GM12878 (cell line): ENCODE results near the gene DENND10. TPM values are rescaled to one million over a fixed set of nuclear protein-coding genes. Genes with fewer than 3 reads are reported as not detected.
"Not testable (repeated sequence)": the region's sequence is repeated elsewhere in the genome, so short reads cannot be mapped to it uniquely, and the experiment has no call there.

Experiments
- ATAC-seq: fragments of 200-7000 bp; cut with Tn5 transposase; 3 replicates; pipeline ENCODE4 v1.9.1; 2020; ENCODE audit warnings: mild to moderate bottlenecking, moderate library complexity
- BruUV-seq: library from RNA; stranded (reverse); fragments of 400-500 nt; replicated peaks from 2 replicates; lab custom pipeline; 2021; lab: Mats Ljungman, UMichigan
- CTCF ChIA-PET: fragments of 300-600 bp; sonication (Branson Sonifier 250); formaldehyde crosslinking; extraction: SDS; loops from one replicate; lab custom pipeline; 2021; ENCODE audit warnings: inconsistent platforms; lab: Yijun Ruan, JAX
- POLR2A ChIA-PET: fragments of 350-600 bp; formaldehyde crosslinking; extraction: SDS; loops from one replicate; lab custom pipeline; 2021; ENCODE audit warnings: inconsistent platforms; lab: Charles Lee
- RAD21 ChIA-PET: fragments of 300-600 bp; sonication (Branson Sonifier 250); formaldehyde crosslinking; loops from one replicate; lab custom pipeline; 2023; ENCODE audit warnings: antibody characterized with exemption; ENCODE audit not compliant: unreplicated experiment; lab: Charles Lee
- SMC1A ChIA-PET: fragments of 300-600 bp; sonication (Branson Sonifier 250); formaldehyde crosslinking; loops from one replicate; lab custom pipeline; 2023; ENCODE audit not compliant: unreplicated experiment, uncharacterized antibody; lab: Charles Lee
- DNase-seq: peaks from one replicate; pipeline ENCODE4 v3.0.0-alpha.2; 2011; ENCODE audit warnings: low read depth, low spot score
- FAIRE-seq: peaks from 3 replicates; lab custom pipeline; 2011; peaks lifted over from hg19 to GRCh38; lab: Jason Lieb, UNC
- H2AFZ ChIP-seq: 2 replicates; pipeline ENCODE4 v1.6.0; 2011; ENCODE audit warnings: low read depth, low read length, control low read depth; ENCODE audit not compliant: control insufficient read depth
- H3K27ac ChIP-seq: 2 replicates; pipeline ENCODE4 v1.5.1; 2011; ENCODE audit warnings: control low read depth; ENCODE audit not compliant: control insufficient read depth, insufficient read depth
- H3K27me3 ChIP-seq, 2 experiments: replicated peaks in 1 of 2; 2 replicates each; pipeline versions ENCODE4 v1.6.0 to v1.6.1; 2011; ENCODE audit warnings: low read length in 1 of 2; ENCODE audit not compliant: control insufficient read depth in 2 of 2, insufficient read depth in 2 of 2
- H3K36me3 ChIP-seq, 2 experiments: 2 replicates each; pipeline ENCODE4 v1.5.1; 2011; ENCODE audit warnings: low read length in 1 of 2; ENCODE audit not compliant: control insufficient read depth in 2 of 2, insufficient read depth in 2 of 2
- H3K4me1 ChIP-seq: 2 replicates; pipeline ENCODE4 v1.6.1; 2011; ENCODE audit warnings: mild to moderate bottlenecking, low read length, moderate library complexity, mixed read lengths; ENCODE audit not compliant: control insufficient read depth, insufficient read depth
- H3K4me2 ChIP-seq: 2 replicates; pipeline ENCODE4 v1.6.0; 2011; ENCODE audit warnings: control low read depth; ENCODE audit not compliant: control insufficient read depth, insufficient read depth
- H3K4me3 ChIP-seq: fragments of 200-600 bp; sonication (generic); 2 replicates; pipeline ENCODE4 v1.5.1; 2016
- H3K79me2 ChIP-seq: 2 replicates; pipeline ENCODE4 v1.6.0; 2011; ENCODE audit warnings: low read length; ENCODE audit not compliant: control insufficient read depth, insufficient read depth
- H3K9ac ChIP-seq: 2 replicates; pipeline ENCODE4 v1.8.0; 2011; ENCODE audit warnings: low read length, control low read depth, mixed read lengths; ENCODE audit not compliant: control insufficient read depth, insufficient read depth
- H3K9me3 ChIP-seq: replicated peaks from 3 replicates; pipeline ENCODE4 v1.5.1; 2011; ENCODE audit warnings: mild to moderate bottlenecking, low read length; ENCODE audit not compliant: control insufficient read depth, insufficient read depth
- H4K20me1 ChIP-seq: 2 replicates; pipeline ENCODE4 v1.6.0; 2011; ENCODE audit not compliant: control insufficient read depth, insufficient read depth
- CHD2 ChIP-seq: IDR thresholded peaks from 2 replicates; pipeline ENCODE4 v1.6.1; 2011; ENCODE audit warnings: low read depth, low read length, improper control_type of control experiment, borderline replicate concordance
- ELK1 ChIP-seq: IDR thresholded peaks from 2 replicates; pipeline ENCODE4 v1.6.1; 2012; ENCODE audit warnings: low read depth, low read length, improper control_type of control experiment
- MEF2B ChIP-seq: fragments of 450-650 bp; IDR thresholded peaks from 2 replicates; pipeline ENCODE4 v1.6.1; 2018; ENCODE audit warnings: mild to moderate bottlenecking, moderate library complexity; ENCODE audit not compliant: partially characterized antibody, poor library complexity, severe bottlenecking
- RAD51 ChIP-seq: fragments of 450-650 bp; IDR thresholded peaks from 2 replicates; pipeline ENCODE4 v1.6.1; 2016; ENCODE audit warnings: moderate library complexity, mild to moderate bottlenecking, inconsistent platforms
- RBBP5 ChIP-seq: fragments of 200-600 bp; sonication (generic); conservative IDR thresholded peaks from 2 replicates; pipeline ENCODE4 v1.6.1; 2016
- RFX5 ChIP-seq: IDR thresholded peaks from 2 replicates; pipeline ENCODE4 v1.6.1; 2011; ENCODE audit warnings: low read depth, low read length, improper control_type of control experiment
- RUNX3 ChIP-seq: IDR thresholded peaks from 2 replicates; pipeline ENCODE4 v1.6.1; 2012; ENCODE audit warnings: low read length, inconsistent platforms
- SMC3 ChIP-seq: IDR thresholded peaks from 2 replicates; pipeline ENCODE4 v1.6.1; 2011; ENCODE audit warnings: low read length, improper control_type of control experiment, borderline replicate concordance
- TCF12 ChIP-seq: IDR thresholded peaks from 2 replicates; pipeline ENCODE4 v1.6.1; 2011; ENCODE audit warnings: low read depth, mild to moderate bottlenecking, low read length
- ZBED1 ChIP-seq: IDR thresholded peaks from 2 replicates; pipeline ENCODE4 v1.6.1; 2016; ENCODE audit warnings: borderline replicate concordance
- ZZZ3 ChIP-seq: IDR thresholded peaks from 2 replicates; pipeline ENCODE4 v1.6.1; 2011; ENCODE audit warnings: low read depth; ENCODE audit not compliant: control insufficient read depth, insufficient read length
- WGBS: methylation state at CpG from one replicate; pipeline ENCODE4 v1.1.6; 2016; ENCODE audit warnings: low lambda C conversion rate; ENCODE audit not compliant: insufficient replicate concordance, insufficient coverage; ENCODE audit errors: missing lambda C conversion rate; 5-methylcytosine and 5-hydroxymethylcytosine counted together
- in situ Hi-C: fragments of 300-500 bp; cut with MboI; formaldehyde crosslinking; loops from 9 replicates; pipeline ENCODE4 v1.14.3; 2018; ENCODE audit warnings: mixed read lengths
- intact Hi-C: fragments of 100-400 bp; cut with micrococcal nuclease; formaldehyde crosslinking; loops from one replicate; pipeline ENCODE4 v1.14.2; 2022; ENCODE audit not compliant: unreplicated experiment
- polyA plus RNA-seq, 11 experiments: library from polyadenylated mRNA; depleted of rRNA in 4 of 11; unstranded in 6 of 11; stranded (reverse) in 5 of 11; fragments of >200 nt; fragmentation: Nextera tagmentation in 4 of 11; fragmentation: Illumina TruSeq in 1 of 11; extraction: Ambion mirVana in 4 of 11; extraction: Trizol in 1 of 11; gene quantifications; 1 replicate in 1 of 11; 2 replicates in 10 of 11; pipeline versions ENCODE4 v1.2.1 to v1.2.3, GENCODE V29; 2011 to 2016; ENCODE audit warnings: inconsistent platforms in 2 of 11, missing spikeins in 2 of 11, low read depth in 1 of 11
- total RNA-seq, 4 experiments: library from RNA; depleted of rRNA in 3 of 4; stranded (reverse); fragments of >200 nt in 3 of 4; fragmentation: Illumina TruSeq in 1 of 4; extraction: Trizol in 1 of 4; gene quantifications; 2 replicates each; pipeline versions ENCODE4 v1.2.1 to v1.2.3, GENCODE V29; 2013 to 2021

Gene DENND10
- total and polyA plus RNA-seq, 10 of the 15 experiments (the other 5 are each of a cell fraction or from before 2014, with no cell fraction given): 21.5 to 39.8 (median 26.2) TPM

- peaks cover 14% of the 10 kb centered on the region for H3K4me1 ChIP-seq
- intact Hi-C loops: no loop called here
- ATAC-seq (no peak), FAIRE-seq (no peak)
- no TSS peak for BruUV-seq
- no peaks in the 10 kb centered on the region for H3K27me3 ChIP-seq
- WGBS: 18% methylated on average over 7 of the region's 7 CpGs
- no peaks in the 10 kb centered on the region for H3K79me2 ChIP-seq
- in situ Hi-C loops: no loop called here
- SMC1A ChIA-PET: no interaction called here
- RAD21 ChIA-PET: no interaction called here
- CTCF ChIA-PET: no interaction called here
- H3K4me2 ChIP-seq: no peak overlapping the region
- no peak overlapping the region for H3K9ac ChIP-seq
- TF ChIP-seq CHD2 (no peak), TCF12 (no peak), ZBED1 (no peak), RAD51 (no peak), MEF2B (no peak), ZZZ3 (no peak), ELK1 (no peak), RBBP5 (no peak), RFX5 (no peak), RUNX3 (no peak), SMC3 (no peak)
- TF ChIP-seq, all 136 proteins: peak for 0
- Histone ChIP-seq H2AFZ (no peak overlapping the region), H3K27ac (no peak overlapping the region), H3K9me3 (no peaks in the 10 kb centered on the region), H3K36me3 (peaks cover 5 to 8% of the 10 kb centered on the region in 2 experiments; a peak in 3 of 4 replicates), H4K20me1 (no peaks in the 10 kb centered on the region), H3K4me3 (no peak overlapping the region)
- DNase-seq: no peak
- POLR2A ChIA-PET: no interaction called here
These were observed 32.2 kb downstream of the DENND10 start for GRCh38 chr10:119136084-119136483.

- H3K9me3 ChIP-seq, RAD21 ChIA-PET, H3K4me3 ChIP-seq, H2AFZ ChIP-seq, intact Hi-C loops, H3K9ac ChIP-seq, H3K4me1 ChIP-seq, ATAC-seq, H3K27me3 ChIP-seq, POLR2A ChIA-PET, H3K4me2 ChIP-seq, in situ Hi-C loops, FAIRE-seq, H3K36me3 ChIP-seq, BruUV-seq, H3K79me2 ChIP-seq, H3K27ac ChIP-seq, CTCF ChIA-PET, H4K20me1 ChIP-seq, DNase-seq: not testable (repeated sequence)
- SMC1A ChIA-PET: interaction anchor here (0.6 to 1.7 kb wide), 2 partner anchors 51 to 89 kb away, joined by 3 to 4 read pairs; no protein-coding TSS in a partner anchor
- WGBS: 81% methylated on average over 8 of the region's 8 CpGs
These were observed 34.0 kb downstream of the DENND10 start for GRCh38 chr10:119137878-119138277.
